Natural killer cell treated with Interleukin-12 subunit alpha and Interleukin-12 subunit beta and Interleukin-15 and Interleukin-18, amount 100 ng/mL, for 72 hours (primary cell): ENCODE measurements around the gene QSOX2. TPM values are rescaled to one million over a fixed set of nuclear protein-coding genes. Genes with fewer than 3 reads are reported as not detected.

Experiments
- ATAC-seq, 2 donors: fragments of 150-1000 bp; cut with Tn5 transposase in 1 of 2; sonication (Bioruptor Pico), chemical (Tn5 transposase) in 1 of 2; 2 replicates each; pipeline ENCODE4 v1.10.0; 2021
- DNase-seq: peaks from one replicate; pipeline ENCODE4 v3.0.0; 2022; ENCODE audit warnings: low spot score
- H3K27ac Mint-ChIP-seq, 2 donors: 1 replicate in 1 of 2; 2 replicates in 1 of 2; pipeline ENCODE4 v1.8.0; 2022; ENCODE audit warnings: mixed read lengths in 2 of 2, mild to moderate bottlenecking in 1 of 2, moderate library complexity in 1 of 2
- H3K27me3 Mint-ChIP-seq, 2 donors: 1 replicate in 1 of 2; 2 replicates in 1 of 2; pipeline ENCODE4 v1.8.0; 2022; ENCODE audit warnings: mixed read lengths in 2 of 2
- H3K36me3 Mint-ChIP-seq: one replicate; pipeline ENCODE4 v1.8.0; 2022; ENCODE audit warnings: mixed read lengths
- H3K4me1 Mint-ChIP-seq, 2 donors: 1 replicate in 1 of 2; 2 replicates in 1 of 2; pipeline ENCODE4 v1.8.0; 2022; ENCODE audit warnings: low read depth in 2 of 2, mixed read lengths in 2 of 2, mild to moderate bottlenecking in 1 of 2
- H3K4me3 Mint-ChIP-seq: one replicate; pipeline ENCODE4 v1.8.0; 2022; ENCODE audit warnings: mixed read lengths
- H3K9me3 Mint-ChIP-seq: 2 replicates; pipeline ENCODE4 v1.8.0; 2022; ENCODE audit warnings: mixed read lengths
- total RNA-seq, 2 donors: library from RNA; stranded (reverse); gene quantifications; one replicate each; pipeline ENCODE4 v1.2.3, GENCODE V29; 2022

The QSOX2 gene, protein sequence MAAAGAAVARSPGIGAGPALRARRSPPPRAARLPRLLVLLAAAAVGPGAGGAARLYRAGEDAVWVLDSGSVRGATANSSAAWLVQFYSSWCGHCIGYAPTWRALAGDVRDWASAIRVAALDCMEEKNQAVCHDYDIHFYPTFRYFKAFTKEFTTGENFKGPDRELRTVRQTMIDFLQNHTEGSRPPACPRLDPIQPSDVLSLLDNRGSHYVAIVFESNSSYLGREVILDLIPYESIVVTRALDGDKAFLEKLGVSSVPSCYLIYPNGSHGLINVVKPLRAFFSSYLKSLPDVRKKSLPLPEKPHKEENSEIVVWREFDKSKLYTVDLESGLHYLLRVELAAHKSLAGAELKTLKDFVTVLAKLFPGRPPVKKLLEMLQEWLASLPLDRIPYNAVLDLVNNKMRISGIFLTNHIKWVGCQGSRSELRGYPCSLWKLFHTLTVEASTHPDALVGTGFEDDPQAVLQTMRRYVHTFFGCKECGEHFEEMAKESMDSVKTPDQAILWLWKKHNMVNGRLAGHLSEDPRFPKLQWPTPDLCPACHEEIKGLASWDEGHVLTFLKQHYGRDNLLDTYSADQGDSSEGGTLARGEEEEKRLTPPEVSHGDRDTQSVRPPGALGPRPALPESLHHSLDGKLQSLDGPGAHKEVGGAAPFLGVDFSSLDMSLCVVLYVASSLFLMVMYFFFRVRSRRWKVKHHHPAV
- 10 to 100 TPM; 16.4 to 27.3 TPM for total RNA-seq

DNA sequence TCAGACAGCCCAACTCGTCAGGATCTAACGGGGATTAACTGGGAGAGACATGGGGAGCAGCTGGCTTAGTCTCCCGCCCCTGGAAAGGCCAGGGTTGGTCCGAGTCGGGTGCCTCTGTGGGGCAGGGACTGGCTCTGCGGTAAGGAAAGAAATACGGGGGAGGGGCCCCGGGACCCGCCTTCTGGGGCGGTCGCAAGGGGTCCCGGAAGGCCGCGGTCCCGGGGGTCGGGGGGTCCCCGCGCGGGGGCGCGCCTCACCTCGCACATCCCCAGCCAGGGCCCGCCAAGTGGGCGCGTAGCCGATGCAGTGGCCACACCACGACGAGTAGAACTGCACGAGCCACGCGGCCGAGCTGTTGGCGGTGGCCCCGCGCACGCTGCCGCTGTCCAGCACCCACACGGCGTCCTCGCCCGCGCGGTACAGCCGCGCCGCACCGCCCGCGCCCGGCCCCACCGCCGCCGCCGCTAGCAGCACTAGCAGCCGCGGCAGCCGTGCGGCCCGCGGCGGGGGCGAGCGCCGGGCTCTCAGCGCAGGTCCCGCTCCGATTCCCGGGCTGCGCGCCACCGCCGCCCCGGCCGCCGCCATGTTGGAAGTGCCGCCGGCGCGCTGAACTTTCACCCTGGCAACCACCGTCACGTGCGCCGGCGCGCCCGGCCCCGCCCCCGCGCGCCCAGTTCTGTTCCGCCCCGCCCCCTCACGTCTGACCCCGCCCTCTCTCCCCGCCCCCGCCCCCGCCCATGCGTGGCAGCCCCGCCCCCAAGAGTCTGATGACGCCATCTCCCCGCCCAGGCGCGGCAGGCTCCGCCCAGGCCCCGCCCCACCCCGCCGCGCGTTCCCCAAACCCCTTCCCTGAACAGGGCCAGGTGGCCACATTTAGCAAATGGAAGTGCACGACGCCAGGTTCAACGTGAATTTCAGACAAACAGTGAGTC, at the start of gene QSOX2:
Gene QSOX2 (minus strand): TSS at position 594 of the 932 bp plus-strand sequence. CDS start 9 bp downstream, at position 585.
- peak within 1 kb of the TSS; percentile 99 for H3K4me3 Mint-ChIP-seq
- peaks cover 6% of the 10 kb centered on the region for H3K36me3 Mint-ChIP-seq
- DNase-seq (peak; percentile 87), ATAC-seq (peak; percentile 81 to 89)
- no peaks in the 10 kb centered on the region for H3K9me3 Mint-ChIP-seq
- peak within 1 kb of the TSS; percentile 87 to 88 for H3K27ac Mint-ChIP-seq
- peaks cover 30 to 39% of the 10 kb centered on the region in 2 donors for H3K4me1 Mint-ChIP-seq
- H3K27me3 Mint-ChIP-seq, result no peaks in the 10 kb centered on the region

DNA sequence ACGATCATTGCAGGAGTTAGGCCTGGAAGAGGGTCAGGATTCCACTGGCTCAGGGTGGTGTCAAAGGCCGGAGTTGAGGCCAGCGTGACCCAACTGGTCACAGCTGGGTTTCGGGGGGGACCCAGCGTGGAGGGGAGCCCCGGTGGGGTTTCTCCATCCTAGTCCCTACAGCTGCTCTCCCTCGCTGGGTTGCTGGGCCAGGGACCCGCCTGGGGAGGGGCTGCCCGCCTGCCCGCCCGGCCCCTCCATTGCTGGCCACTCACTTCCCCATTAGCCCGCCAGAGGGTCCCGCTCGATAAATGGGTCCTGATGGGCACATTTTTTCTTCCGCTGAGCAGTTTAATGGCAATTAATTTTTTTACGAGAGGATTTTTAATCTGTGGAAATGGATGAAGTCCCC, 49.4 kb upstream of the QSOX2 start:
- DNase-seq, result no peak
- H3K4me1 Mint-ChIP-seq, result no peaks in the 10 kb centered on the region
- H3K4me3 Mint-ChIP-seq, result no peak overlapping the region
- H3K36me3 Mint-ChIP-seq, result no peaks in the 10 kb centered on the region
- H3K27me3 Mint-ChIP-seq, result no peaks in the 10 kb centered on the region
- H3K27ac Mint-ChIP-seq, result no peak overlapping the region
- no peak for ATAC-seq
- no peaks in the 10 kb centered on the region for H3K9me3 Mint-ChIP-seq

GRCh38 chr9:136294437-136294836, 48.8 kb upstream of the QSOX2 start:
- Mint-ChIP-seq H3K9me3 (no peaks in the 10 kb centered on the region), H3K4me1 (no peaks in the 10 kb centered on the region), H3K4me3 (no peak overlapping the region), H3K27me3 (no peaks in the 10 kb centered on the region), H3K36me3 (no peaks in the 10 kb centered on the region), H3K27ac (no peak overlapping the region)
- ATAC-seq, result no peak
- DNase-seq, result no peak

GRCh38 chr9:136293476-136294077, 48.0 kb upstream of the QSOX2 start:
- H3K4me1 Mint-ChIP-seq, result no peaks in the 10 kb centered on the region
- no peak for ATAC-seq
- no peak overlapping the region for H3K4me3 Mint-ChIP-seq
- no peaks in the 10 kb centered on the region for H3K9me3 Mint-ChIP-seq
- DNase-seq, result no peak
- no peak overlapping the region for H3K27ac Mint-ChIP-seq
- H3K36me3 Mint-ChIP-seq, result no peaks in the 10 kb centered on the region
- no peaks in the 10 kb centered on the region for H3K27me3 Mint-ChIP-seq

GRCh38 chr9:136292591-136293448, 47.2 kb upstream of the QSOX2 start:
- Mint-ChIP-seq H3K4me3 (no peak overlapping the region), H3K9me3 (no peaks in the 10 kb centered on the region), H3K27ac (no peak overlapping the region), H3K36me3 (no peaks in the 10 kb centered on the region), H3K27me3 (no peaks in the 10 kb centered on the region), H3K4me1 (no peaks in the 10 kb centered on the region)
- ATAC-seq (no peak), DNase-seq (no peak)

DNA sequence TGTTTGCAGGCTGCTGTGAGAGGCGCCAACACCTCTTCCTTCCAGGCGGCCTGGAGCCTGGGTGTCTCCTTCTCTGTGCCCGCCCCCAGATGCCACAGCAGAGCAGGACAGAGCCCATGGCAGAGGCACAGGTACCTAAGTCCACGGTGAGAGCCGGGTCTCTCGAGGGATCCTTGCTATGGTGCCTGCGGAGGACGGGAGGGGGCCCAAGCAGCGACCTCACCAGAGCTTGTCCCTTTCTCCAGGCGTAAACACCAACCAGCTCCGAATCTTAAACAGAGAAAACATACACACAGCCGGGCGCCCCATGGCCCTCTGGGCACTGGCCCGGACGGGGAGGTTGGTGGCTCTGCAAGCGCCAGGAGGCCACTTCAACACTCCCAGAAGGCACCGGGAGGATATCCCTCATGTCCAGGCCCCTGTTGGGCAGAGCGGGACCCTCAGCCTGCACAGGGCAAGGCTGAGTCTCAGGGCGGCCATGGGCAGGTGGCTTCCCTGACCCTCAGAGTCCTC, 46.5 kb upstream of the QSOX2 start:
- Mint-ChIP-seq H3K27me3 (no peaks in the 10 kb centered on the region), H3K36me3 (no peaks in the 10 kb centered on the region), H3K4me1 (no peaks in the 10 kb centered on the region), H3K4me3 (no peak overlapping the region), H3K9me3 (no peaks in the 10 kb centered on the region), H3K27ac (no peak overlapping the region)
- no peak for ATAC-seq
- DNase-seq, result no peak

GRCh38 chr9:136291306-136292025, 45.9 kb upstream of the QSOX2 start:
- H3K27ac Mint-ChIP-seq, result no peak overlapping the region
- no peaks in the 10 kb centered on the region for H3K4me1 Mint-ChIP-seq
- H3K9me3 Mint-ChIP-seq, result no peaks in the 10 kb centered on the region
- no peak for ATAC-seq
- no peak for DNase-seq
- H3K4me3 Mint-ChIP-seq, result no peak overlapping the region
- H3K36me3 Mint-ChIP-seq, result no peaks in the 10 kb centered on the region
- no peaks in the 10 kb centered on the region for H3K27me3 Mint-ChIP-seq

DNA sequence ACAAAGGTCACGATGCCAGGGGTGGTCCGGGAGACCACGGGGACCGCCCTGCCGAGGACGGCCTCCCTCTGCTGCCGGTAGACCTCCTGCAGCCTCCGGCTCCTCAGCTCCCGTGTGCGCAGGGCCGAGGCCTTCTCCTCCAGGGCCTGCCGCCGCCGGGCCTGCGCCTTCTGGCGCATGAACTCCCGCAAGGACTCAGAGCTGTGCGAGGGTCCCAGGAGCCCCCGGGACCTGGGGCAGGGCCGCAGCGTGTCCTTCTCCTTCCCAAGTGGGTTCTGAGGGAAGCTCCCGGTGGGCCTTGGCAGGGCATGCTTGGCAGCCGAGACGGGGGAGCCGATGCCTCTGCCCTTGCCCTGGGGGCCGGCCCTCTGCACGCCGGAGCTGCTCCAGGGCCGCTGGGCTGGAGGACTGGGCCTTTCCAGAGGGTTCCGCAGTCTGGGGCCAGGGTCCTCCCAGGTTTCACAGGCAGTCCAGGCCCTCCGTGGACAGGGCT, 44.9 kb upstream of the QSOX2 start:
- no peaks in the 10 kb centered on the region for H3K4me1 Mint-ChIP-seq
- H3K9me3 Mint-ChIP-seq, result no peaks in the 10 kb centered on the region
- ATAC-seq, result no peak
- no peak overlapping the region for H3K4me3 Mint-ChIP-seq
- H3K36me3 Mint-ChIP-seq, result no peaks in the 10 kb centered on the region
- no peak overlapping the region for H3K27ac Mint-ChIP-seq
- H3K27me3 Mint-ChIP-seq, result no peaks in the 10 kb centered on the region
- DNase-seq, result no peak

GRCh38 chr9:136289651-136290507, 44.3 kb upstream of the QSOX2 start:
- Mint-ChIP-seq H3K36me3 (no peaks in the 10 kb centered on the region), H3K4me1 (no peaks in the 10 kb centered on the region), H3K9me3 (no peaks in the 10 kb centered on the region), H3K4me3 (no peak overlapping the region), H3K27ac (no peak overlapping the region), H3K27me3 (no peaks in the 10 kb centered on the region)
- DNase-seq (no peak), ATAC-seq (no peak)

DNA sequence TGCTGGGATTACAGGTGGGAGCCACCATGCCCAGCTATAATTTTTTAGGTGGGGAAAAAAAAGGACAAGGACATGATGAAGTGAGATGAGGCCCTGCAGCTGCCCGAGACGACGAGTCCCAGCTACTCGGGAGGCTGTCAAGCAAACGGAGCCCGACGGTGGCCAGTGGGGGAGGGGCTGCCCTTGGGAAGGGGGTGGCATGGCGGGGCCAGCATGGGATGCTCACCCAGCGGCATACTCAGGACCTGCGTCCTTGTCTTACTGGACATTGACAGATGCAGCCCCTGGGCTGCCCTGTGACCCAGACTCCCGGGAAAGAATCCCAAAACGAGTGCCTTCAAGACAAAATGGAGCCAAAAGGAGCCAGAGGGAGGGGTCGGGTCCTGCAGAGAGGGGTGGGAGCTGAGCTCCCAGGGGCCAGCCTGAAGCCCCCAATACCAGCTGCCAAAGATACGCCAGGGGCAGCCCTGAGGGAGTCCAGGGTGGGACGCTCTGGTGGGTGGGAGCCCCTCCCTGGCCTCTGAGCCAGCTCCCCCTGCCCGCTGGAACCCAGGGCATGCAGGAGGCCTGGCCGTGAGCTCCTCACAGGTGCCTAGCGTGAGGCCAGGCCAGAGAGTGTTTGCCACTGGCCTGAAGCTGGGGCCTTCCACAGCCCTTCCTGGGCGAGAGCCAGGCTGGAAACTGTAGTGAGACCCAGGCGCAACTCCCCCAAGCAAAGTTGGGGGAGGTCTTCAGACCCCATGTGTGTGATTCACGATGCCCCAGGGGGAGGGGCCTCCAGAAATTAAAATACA, 42.5 kb upstream of the QSOX2 start:
- no peaks in the 10 kb centered on the region for H3K9me3 Mint-ChIP-seq
- no peak overlapping the region for H3K27ac Mint-ChIP-seq
- no peaks in the 10 kb centered on the region for H3K36me3 Mint-ChIP-seq
- H3K27me3 Mint-ChIP-seq, result no peaks in the 10 kb centered on the region
- no peak for DNase-seq
- H3K4me1 Mint-ChIP-seq, result no peaks in the 10 kb centered on the region
- H3K4me3 Mint-ChIP-seq, result no peak overlapping the region
- no peak for ATAC-seq

DNA sequence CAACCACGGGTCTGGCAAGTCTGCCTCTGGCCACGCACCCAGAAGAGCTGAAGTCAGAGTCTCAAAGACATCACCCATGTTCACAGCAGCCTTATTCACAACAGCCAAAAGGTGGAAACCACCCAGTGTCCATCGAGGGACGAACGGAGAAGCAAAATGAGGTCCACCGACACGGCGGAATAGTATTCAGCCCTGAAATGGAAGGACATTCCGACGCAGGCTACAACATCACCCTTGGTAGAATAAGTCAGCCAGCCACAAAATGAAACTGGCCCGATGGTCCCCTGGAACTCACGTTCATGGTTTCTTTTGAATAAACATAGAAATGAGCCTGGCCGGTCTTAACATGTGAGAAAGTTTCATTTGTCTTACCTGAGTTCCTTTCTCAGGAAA, 41.4 kb upstream of the QSOX2 start:
- Mint-ChIP-seq H3K4me3 (no peak overlapping the region), H3K27me3 (no peaks in the 10 kb centered on the region), H3K36me3 (no peaks in the 10 kb centered on the region), H3K9me3 (no peaks in the 10 kb centered on the region), H3K27ac (no peak overlapping the region), H3K4me1 (no peaks in the 10 kb centered on the region)
- DNase-seq (no peak), ATAC-seq (no peak)
